K562 (cell line): ENCODE measurements around the gene GJC2.

Experiments used
- DACH1 ChIP-seq: fragments of 450-650 bp; IDR thresholded peaks from 2 replicates; pipeline ENCODE4 v1.6.1; 2018; ENCODE audit not compliant: partially characterized antibody
- EGR1 ChIP-seq: fragments of 450-650 bp; conservative IDR thresholded peaks from 2 replicates; pipeline ENCODE4 v1.6.1; 2017; ENCODE audit warnings: mild to moderate bottlenecking
- FOXP1 ChIP-seq: sonication (generic); formaldehyde crosslinking; IDR thresholded peaks from 2 replicates; pipeline ENCODE4 v1.8.0; 2022; ENCODE audit warnings: mild to moderate bottlenecking, missing genetic modification reagents
- KDM1A ChIP-seq, 2 experiments: fragments of 450-650 bp; IDR thresholded peaks; 2 replicates each; pipeline ENCODE4 v1.6.1; 2016; ENCODE audit warnings: mild to moderate bottlenecking in 2 of 2
- L3MBTL2 ChIP-seq: fragments of 450-650 bp; IDR thresholded peaks from 2 replicates; pipeline ENCODE4 v1.6.1; 2016; ENCODE audit warnings: mild to moderate bottlenecking, moderate library complexity
- POLR2A ChIP-seq: fragments of 450-650 bp; conservative IDR thresholded peaks from 2 replicates; pipeline ENCODE4 v1.6.1; 2016
- RUNX1 ChIP-seq: sonication (generic); IDR thresholded peaks from 2 replicates; pipeline ENCODE4 v1.6.1; 2016; ENCODE audit warnings: antibody characterized with exemption, low read depth
- ZEB2 ChIP-seq: fragments of 450-650 bp; IDR thresholded peaks from 2 replicates; pipeline ENCODE4 v1.6.1; 2016
- ZNF699 ChIP-seq: fragments of 250-450 bp; sonication (Bioruptor Pico); IDR thresholded peaks from 2 replicates; pipeline ENCODE4 v1.8.0; 2021; ENCODE audit warnings: mild to moderate bottlenecking, moderate library complexity; ENCODE audit not compliant: insufficient replicate concordance
- TF ChIP-seq, protein P1 (sequence below), 2 experiments: fragments of 450-650 bp; formaldehyde crosslinking in 1 of 2; IDR thresholded peaks; 2 replicates each; pipeline versions ENCODE4 v1.4.0 to v1.6.1; 2014 to 2020; ENCODE audit warnings: mild to moderate bottlenecking in 2 of 2, borderline replicate concordance in 1 of 2, low read depth in 1 of 2
- TF ChIP-seq, protein P2 (sequence below), 3 experiments: IDR thresholded peaks in 2 of 3; conservative IDR thresholded peaks in 1 of 3; 2 replicates each; pipeline ENCODE4 v1.5.1; 2011 to 2012; ENCODE audit warnings: low read length in 3 of 3, mild to moderate bottlenecking in 3 of 3, control low read depth in 2 of 3, improper control_type of control experiment in 1 of 3, inconsistent platforms in 1 of 3, low read depth in 1 of 3, mixed read lengths in 1 of 3, moderate library complexity in 1 of 3; ENCODE audit not compliant: insufficient read depth in 2 of 3
- TF ChIP-seq, protein P3 (sequence below): fragments of 250-450 bp; sonication (Bioruptor Pico); IDR thresholded peaks from 2 replicates; pipeline ENCODE4 v1.4.0; 2020; ENCODE audit warnings: mild to moderate bottlenecking, moderate library complexity
- TF ChIP-seq, protein P4 (sequence below): fragments of 250-450 bp; sonication (Bioruptor Pico); IDR thresholded peaks from 2 replicates; pipeline ENCODE4 v1.8.0; 2021; ENCODE audit warnings: borderline replicate concordance, mild to moderate bottlenecking, moderate library complexity; ENCODE audit not compliant: poor library complexity, severe bottlenecking

DNA sequence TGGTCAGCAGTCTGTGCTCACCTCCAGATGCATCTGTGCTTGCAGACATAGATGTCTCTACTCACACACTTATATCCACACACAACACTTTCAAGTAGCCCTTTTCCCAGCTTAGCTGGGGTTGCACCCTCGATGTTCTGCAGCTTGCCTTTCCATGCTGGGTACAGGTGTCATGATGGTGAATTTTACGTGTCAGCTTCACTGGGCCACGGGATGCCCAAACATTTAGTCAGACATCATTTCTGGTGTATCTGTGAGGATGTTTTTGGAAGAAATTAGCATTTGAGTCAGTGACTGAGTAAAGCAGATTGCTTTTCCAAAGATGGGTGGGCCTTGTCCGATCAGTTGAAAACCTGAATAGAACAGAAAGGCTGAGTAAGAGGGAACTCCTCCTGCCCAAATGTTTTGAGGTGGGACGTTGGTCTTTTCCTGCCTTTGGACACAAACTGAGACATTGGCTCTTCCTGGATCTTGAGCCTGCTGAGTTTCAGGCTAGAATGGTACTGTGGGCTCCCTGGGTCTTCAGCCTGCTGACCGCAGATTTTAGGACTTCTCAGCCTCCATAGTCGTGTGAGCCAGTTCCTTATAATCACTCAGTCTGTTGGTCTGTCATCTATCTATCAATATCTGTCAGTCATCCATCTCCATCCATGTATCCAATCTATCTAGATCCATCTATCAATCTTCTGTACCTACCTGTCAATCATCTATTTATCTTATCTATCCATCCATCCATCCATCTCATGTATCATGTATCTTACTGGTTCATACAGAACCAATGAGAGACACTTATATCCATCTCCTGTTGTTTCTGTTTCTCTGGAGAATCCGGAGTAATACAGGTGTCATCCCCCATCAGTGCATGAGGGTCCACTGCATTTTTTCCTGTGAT, 45.4 kb downstream of the GJC2 start:
- no peak for TF ChIP-seq RUNX1
- TF ChIP-seq, protein P1, sequence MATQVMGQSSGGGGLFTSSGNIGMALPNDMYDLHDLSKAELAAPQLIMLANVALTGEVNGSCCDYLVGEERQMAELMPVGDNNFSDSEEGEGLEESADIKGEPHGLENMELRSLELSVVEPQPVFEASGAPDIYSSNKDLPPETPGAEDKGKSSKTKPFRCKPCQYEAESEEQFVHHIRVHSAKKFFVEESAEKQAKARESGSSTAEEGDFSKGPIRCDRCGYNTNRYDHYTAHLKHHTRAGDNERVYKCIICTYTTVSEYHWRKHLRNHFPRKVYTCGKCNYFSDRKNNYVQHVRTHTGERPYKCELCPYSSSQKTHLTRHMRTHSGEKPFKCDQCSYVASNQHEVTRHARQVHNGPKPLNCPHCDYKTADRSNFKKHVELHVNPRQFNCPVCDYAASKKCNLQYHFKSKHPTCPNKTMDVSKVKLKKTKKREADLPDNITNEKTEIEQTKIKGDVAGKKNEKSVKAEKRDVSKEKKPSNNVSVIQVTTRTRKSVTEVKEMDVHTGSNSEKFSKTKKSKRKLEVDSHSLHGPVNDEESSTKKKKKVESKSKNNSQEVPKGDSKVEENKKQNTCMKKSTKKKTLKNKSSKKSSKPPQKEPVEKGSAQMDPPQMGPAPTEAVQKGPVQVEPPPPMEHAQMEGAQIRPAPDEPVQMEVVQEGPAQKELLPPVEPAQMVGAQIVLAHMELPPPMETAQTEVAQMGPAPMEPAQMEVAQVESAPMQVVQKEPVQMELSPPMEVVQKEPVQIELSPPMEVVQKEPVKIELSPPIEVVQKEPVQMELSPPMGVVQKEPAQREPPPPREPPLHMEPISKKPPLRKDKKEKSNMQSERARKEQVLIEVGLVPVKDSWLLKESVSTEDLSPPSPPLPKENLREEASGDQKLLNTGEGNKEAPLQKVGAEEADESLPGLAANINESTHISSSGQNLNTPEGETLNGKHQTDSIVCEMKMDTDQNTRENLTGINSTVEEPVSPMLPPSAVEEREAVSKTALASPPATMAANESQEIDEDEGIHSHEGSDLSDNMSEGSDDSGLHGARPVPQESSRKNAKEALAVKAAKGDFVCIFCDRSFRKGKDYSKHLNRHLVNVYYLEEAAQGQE (IDR thresholded peaks at IDR 0.05; ENCODE audit: borderline replicate concordance), result no peak
- TF ChIP-seq, protein P1 (CRISPR knock-in tag; IDR thresholded peaks at IDR 0.05; ENCODE audit: low read depth), result no peak
- TF ChIP-seq DACH1, result no peak
- no peak for TF ChIP-seq ZNF699
- TF ChIP-seq KDM1A (IDR thresholded peaks at IDR 0.05), result no peak
- TF ChIP-seq EGR1, result no peak
- TF ChIP-seq POLR2A, result no peak
- TF ChIP-seq, protein P2, sequence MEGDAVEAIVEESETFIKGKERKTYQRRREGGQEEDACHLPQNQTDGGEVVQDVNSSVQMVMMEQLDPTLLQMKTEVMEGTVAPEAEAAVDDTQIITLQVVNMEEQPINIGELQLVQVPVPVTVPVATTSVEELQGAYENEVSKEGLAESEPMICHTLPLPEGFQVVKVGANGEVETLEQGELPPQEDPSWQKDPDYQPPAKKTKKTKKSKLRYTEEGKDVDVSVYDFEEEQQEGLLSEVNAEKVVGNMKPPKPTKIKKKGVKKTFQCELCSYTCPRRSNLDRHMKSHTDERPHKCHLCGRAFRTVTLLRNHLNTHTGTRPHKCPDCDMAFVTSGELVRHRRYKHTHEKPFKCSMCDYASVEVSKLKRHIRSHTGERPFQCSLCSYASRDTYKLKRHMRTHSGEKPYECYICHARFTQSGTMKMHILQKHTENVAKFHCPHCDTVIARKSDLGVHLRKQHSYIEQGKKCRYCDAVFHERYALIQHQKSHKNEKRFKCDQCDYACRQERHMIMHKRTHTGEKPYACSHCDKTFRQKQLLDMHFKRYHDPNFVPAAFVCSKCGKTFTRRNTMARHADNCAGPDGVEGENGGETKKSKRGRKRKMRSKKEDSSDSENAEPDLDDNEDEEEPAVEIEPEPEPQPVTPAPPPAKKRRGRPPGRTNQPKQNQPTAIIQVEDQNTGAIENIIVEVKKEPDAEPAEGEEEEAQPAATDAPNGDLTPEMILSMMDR (IDR thresholded peaks at IDR 0.05 in 2 of 3, conservative IDR thresholded peaks at IDR 0.05 in 1 of 3; ENCODE audit: insufficient read depth in 2 of 3, low read depth in 1 of 3, low read length in 3 of 3), result no peak
- TF ChIP-seq FOXP1 (CRISPR knock-in tag), result no peak
- no peak for TF ChIP-seq ZEB2
- TF ChIP-seq L3MBTL2, result no peak
- TF ChIP-seq, protein P3, sequence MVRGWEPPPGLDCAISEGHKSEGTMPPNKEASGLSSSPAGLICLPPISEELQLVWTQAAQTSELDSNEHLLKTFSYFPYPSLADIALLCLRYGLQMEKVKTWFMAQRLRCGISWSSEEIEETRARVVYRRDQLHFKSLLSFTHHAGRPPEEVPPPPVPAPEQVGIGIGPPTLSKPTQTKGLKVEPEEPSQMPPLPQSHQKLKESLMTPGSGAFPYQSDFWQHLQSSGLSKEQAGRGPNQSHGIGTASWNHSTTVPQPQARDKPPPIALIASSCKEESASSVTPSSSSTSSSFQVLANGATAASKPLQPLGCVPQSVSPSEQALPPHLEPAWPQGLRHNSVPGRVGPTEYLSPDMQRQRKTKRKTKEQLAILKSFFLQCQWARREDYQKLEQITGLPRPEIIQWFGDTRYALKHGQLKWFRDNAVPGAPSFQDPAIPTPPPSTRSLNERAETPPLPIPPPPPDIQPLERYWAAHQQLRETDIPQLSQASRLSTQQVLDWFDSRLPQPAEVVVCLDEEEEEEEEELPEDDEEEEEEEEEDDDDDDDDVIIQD, result no peak
- TF ChIP-seq, protein P4, sequence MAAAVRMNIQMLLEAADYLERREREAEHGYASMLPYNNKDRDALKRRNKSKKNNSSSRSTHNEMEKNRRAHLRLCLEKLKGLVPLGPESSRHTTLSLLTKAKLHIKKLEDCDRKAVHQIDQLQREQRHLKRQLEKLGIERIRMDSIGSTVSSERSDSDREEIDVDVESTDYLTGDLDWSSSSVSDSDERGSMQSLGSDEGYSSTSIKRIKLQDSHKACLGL (CRISPR knock-in tag), result no peak
